Dendritic cell treated with granulocyte-macrophage colony-stimulating factor and Interleukin-4, amounts not matched to agents 40 ng/mL and 50 ng/mL, for 4 days (primary cell): Measurements from ENCODE around the gene LAMC3.
A peak's percentile ranks its signal among the peaks of the same experiment; 100 is the strongest.

Experiments
- H3K27ac Mint-ChIP-seq: one replicate; pipeline ENCODE4 v1.8.0; 2022; ENCODE audit warnings: mild to moderate bottlenecking, mixed read lengths
- H3K27me3 Mint-ChIP-seq: one replicate; pipeline ENCODE4 v1.8.0; 2022; ENCODE audit warnings: mild to moderate bottlenecking, mixed read lengths
- H3K36me3 Mint-ChIP-seq: one replicate; pipeline ENCODE4 v1.8.0; 2022; ENCODE audit warnings: low read depth, mixed read lengths
- H3K4me1 Mint-ChIP-seq: one replicate; pipeline ENCODE4 v1.8.0; 2022; ENCODE audit warnings: low read depth, mixed read lengths
- H3K4me3 Mint-ChIP-seq: one replicate; pipeline ENCODE4 v1.8.0; 2022; ENCODE audit warnings: mild to moderate bottlenecking, moderate library complexity, mixed read lengths
- H3K9me3 Mint-ChIP-seq: one replicate; pipeline ENCODE4 v1.8.0; 2022; ENCODE audit warnings: mixed read lengths
- intact Hi-C: fragments of 100-400 bp; cut with micrococcal nuclease; formaldehyde crosslinking; loops from one replicate; pipeline ENCODE4 v1.15.0; 2022

LAMC3 gene

GRCh38 chr9:131039129-131039954 is 30.4 kb downstream of the LAMC3 start:
- no peak overlapping the region for H3K27ac Mint-ChIP-seq
- H3K36me3 Mint-ChIP-seq: no peaks in the 10 kb centered on the region
- no peaks in the 10 kb centered on the region for H3K4me1 Mint-ChIP-seq
- H3K9me3 Mint-ChIP-seq: no peaks in the 10 kb centered on the region
- H3K27me3 Mint-ChIP-seq: no peaks in the 10 kb centered on the region
- intact Hi-C loops: no loop called here
- H3K4me3 Mint-ChIP-seq: no peak overlapping the region

- peaks cover 1% of the 10 kb centered on the region for H3K27me3 Mint-ChIP-seq
- no peaks in the 10 kb centered on the region for H3K36me3 Mint-ChIP-seq
- intact Hi-C loops: loop anchor here (10.0 kb wide), 1 partner anchor 148 kb away; the partner anchor contains the start of gene QRFP
- H3K4me1 Mint-ChIP-seq: peaks cover 6% of the 10 kb centered on the region
- H3K4me3 Mint-ChIP-seq: no peak overlapping the region
- H3K27ac Mint-ChIP-seq: no peak overlapping the region
- H3K9me3 Mint-ChIP-seq: no peaks in the 10 kb centered on the region
Measured at GRCh38 chr9:131042666-131043065, 33.7 kb downstream of the LAMC3 start.

DNA sequence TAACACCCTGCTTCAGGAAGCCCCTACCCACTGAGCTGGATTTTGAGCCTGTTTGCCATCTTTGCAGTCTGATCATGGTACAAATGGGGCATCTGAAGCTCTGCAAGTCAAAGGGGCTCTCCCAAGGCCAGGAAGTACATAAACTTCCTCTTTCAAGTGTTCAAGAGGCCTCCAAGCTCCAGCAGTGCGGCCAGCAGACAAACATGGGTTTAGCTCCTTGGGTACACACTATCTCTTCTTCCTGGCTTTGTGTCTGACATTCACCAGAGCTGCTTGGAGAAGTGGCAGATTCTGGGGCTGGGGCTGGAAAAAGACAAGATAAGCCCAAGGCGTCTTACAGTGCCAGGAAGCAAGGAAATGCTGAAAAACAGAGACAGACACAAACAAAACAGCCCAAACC is 34.1 kb downstream of the LAMC3 start:
- no peak overlapping the region for H3K27ac Mint-ChIP-seq
- H3K36me3 Mint-ChIP-seq: no peaks in the 10 kb centered on the region
- H3K27me3 Mint-ChIP-seq: peaks cover 1% of the 10 kb centered on the region
- H3K4me1 Mint-ChIP-seq: peaks cover 6% of the 10 kb centered on the region
- intact Hi-C loops: loop anchor here (10.0 kb wide), 1 partner anchor 148 kb away; the partner anchor contains the start of gene QRFP
- no peak overlapping the region for H3K4me3 Mint-ChIP-seq
- no peaks in the 10 kb centered on the region for H3K9me3 Mint-ChIP-seq

- no peak overlapping the region for H3K27ac Mint-ChIP-seq
- peaks cover 6% of the 10 kb centered on the region for H3K4me1 Mint-ChIP-seq
- H3K36me3 Mint-ChIP-seq: no peaks in the 10 kb centered on the region
- peaks cover 5% of the 10 kb centered on the region for H3K27me3 Mint-ChIP-seq
- H3K9me3 Mint-ChIP-seq: no peaks in the 10 kb centered on the region
- intact Hi-C loops: loop anchor here (10.0 kb wide), 1 partner anchor 149 kb away; the partner anchor contains the start of gene QRFP
- no peak overlapping the region for H3K4me3 Mint-ChIP-seq
Measured at GRCh38 chr9:131043646-131044045, 34.7 kb downstream of the LAMC3 start.

DNA sequence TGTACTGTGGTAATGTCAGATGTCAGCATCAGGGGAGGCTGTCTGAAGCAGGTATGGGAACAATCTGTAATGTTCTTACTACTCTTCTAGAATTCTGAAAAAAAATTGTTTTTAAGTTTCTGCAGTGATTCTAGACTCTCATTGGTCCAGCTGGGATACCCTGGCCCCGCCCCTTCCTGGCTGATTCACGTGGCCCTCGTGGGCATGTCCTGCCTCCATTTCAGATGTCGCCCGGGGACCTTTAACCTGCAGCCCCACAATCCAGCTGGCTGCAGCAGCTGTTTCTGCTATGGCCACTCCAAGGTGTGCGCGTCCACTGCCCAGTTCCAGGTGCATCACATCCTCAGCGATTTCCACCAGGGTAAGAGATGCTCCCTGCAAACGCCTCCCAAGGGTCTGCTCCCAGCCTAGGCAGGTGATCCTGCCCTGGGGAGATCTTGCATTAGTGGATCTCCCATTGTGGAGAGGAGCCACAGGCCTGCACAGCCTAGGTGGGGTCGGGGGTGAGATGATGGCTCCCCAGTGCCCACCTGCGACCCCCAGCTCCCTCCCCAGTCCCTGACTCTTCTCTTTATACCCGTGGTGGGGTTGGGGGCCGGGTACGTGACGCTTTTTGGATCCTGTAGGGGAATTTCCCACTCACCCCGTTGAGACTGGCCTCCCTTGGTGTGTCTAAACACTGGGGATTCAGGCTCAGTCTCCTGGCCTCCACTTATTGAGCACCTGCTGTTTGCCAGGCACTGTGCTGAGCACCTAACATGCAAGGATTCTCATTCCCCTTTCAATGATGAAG is 36.5 kb downstream of the LAMC3 start:
- H3K9me3 Mint-ChIP-seq: no peaks in the 10 kb centered on the region
- H3K4me1 Mint-ChIP-seq: peaks cover 6% of the 10 kb centered on the region
- no peaks in the 10 kb centered on the region for H3K36me3 Mint-ChIP-seq
- H3K27me3 Mint-ChIP-seq: peaks cover 5% of the 10 kb centered on the region
- no peak overlapping the region for H3K4me3 Mint-ChIP-seq
- intact Hi-C loops: loop anchor here (2.0 to 10.0 kb wide), 3 partner anchors 151 to 338 kb away; partner anchors contain the start of gene QRFP
- no peak overlapping the region for H3K27ac Mint-ChIP-seq

GRCh38 chr9:131046093-131046380 is 37.1 kb downstream of the LAMC3 start:
- Mint-ChIP-seq H3K36me3 (no peaks in the 10 kb centered on the region), H3K4me3 (no peak overlapping the region), H3K27me3 (peaks cover 5% of the 10 kb centered on the region), H3K27ac (no peak overlapping the region), H3K4me1 (peaks cover 6% of the 10 kb centered on the region), H3K9me3 (no peaks in the 10 kb centered on the region)
- intact Hi-C loops: loop anchor here (2.0 to 10.0 kb wide), 3 partner anchors 151 to 339 kb away; partner anchors contain the start of gene QRFP

DNA sequence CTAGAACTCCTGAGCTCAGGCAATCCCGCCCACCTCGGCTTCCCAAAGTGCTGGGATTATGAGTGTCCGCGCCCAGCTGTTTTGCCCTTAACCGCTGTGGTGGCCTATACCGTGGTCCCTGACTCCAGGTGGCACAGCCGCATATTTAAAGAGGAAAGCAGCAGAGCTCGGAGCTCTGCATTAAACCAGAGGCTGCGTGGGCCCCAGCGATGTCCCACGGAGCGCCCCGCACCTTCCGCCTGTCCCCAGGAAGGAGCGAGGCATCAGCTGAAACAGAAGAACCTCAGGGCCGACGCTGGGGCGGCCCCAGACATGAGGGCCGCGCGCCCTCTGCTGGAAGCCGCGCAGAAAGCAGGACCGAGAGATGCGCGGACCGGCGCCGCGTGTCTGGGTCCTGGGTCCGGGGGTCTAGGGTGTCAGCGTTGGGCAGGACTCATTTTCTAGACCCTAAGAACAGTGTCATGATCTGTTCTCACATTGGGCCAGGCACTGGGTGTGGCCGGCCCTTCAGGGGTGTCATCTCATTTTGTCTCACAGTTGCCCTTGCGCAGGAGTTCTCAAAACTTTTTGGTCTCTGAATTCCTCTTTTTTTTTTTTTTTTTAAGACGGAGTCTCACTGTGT is 37.7 kb downstream of the LAMC3 start:
- no peak overlapping the region for H3K27ac Mint-ChIP-seq
- H3K36me3 Mint-ChIP-seq: no peaks in the 10 kb centered on the region
- intact Hi-C loops: loop anchor here (2.0 to 10.0 kb wide), 3 partner anchors 152 to 339 kb away; partner anchors contain the start of gene QRFP
- H3K9me3 Mint-ChIP-seq: no peaks in the 10 kb centered on the region
- H3K4me1 Mint-ChIP-seq: peaks cover 6% of the 10 kb centered on the region
- peak overlapping the region; percentile 48 for H3K4me3 Mint-ChIP-seq
- H3K27me3 Mint-ChIP-seq: peaks cover 5% of the 10 kb centered on the region

DNA sequence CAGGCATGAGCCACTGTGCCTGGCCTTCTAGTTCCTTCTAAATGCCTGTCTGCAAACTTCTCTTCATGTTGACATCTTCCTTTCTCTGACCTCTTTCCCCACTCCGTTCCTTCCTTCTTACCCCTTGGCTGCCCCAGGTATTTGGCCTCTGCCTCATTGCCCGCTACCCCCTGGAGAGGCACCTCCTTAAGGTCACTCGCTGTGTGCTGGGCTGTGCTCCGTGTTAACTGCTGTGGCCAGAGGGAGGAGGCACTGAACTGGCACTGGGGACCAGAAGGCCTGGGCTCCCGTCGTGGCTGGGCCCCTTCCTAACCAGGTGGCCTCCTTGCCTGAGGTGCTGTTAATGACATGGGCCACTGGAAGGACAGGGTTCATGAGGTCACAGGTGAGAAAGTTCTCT is 39.4 kb downstream of the LAMC3 start:
- H3K36me3 Mint-ChIP-seq: no peaks in the 10 kb centered on the region
- H3K4me3 Mint-ChIP-seq: no peak overlapping the region
- peaks cover 5% of the 10 kb centered on the region for H3K27me3 Mint-ChIP-seq
- intact Hi-C loops: loop anchor here (5.0 to 10.0 kb wide), 2 partner anchors 154 to 341 kb away; partner anchors contain the start of gene QRFP
- H3K27ac Mint-ChIP-seq: no peak overlapping the region
- peaks cover 6% of the 10 kb centered on the region for H3K4me1 Mint-ChIP-seq
- no peaks in the 10 kb centered on the region for H3K9me3 Mint-ChIP-seq

- intact Hi-C loops: loop anchor here (5.0 to 10.0 kb wide), 2 partner anchors 154 to 342 kb away; partner anchors contain the start of gene QRFP
- Mint-ChIP-seq H3K4me1 (peaks cover 6% of the 10 kb centered on the region), H3K9me3 (no peaks in the 10 kb centered on the region), H3K36me3 (no peaks in the 10 kb centered on the region), H3K27me3 (peaks cover 5% of the 10 kb centered on the region), H3K27ac (no peak overlapping the region), H3K4me3 (no peak overlapping the region)
Measured at GRCh38 chr9:131048820-131049219, 39.8 kb downstream of the LAMC3 start.

DNA sequence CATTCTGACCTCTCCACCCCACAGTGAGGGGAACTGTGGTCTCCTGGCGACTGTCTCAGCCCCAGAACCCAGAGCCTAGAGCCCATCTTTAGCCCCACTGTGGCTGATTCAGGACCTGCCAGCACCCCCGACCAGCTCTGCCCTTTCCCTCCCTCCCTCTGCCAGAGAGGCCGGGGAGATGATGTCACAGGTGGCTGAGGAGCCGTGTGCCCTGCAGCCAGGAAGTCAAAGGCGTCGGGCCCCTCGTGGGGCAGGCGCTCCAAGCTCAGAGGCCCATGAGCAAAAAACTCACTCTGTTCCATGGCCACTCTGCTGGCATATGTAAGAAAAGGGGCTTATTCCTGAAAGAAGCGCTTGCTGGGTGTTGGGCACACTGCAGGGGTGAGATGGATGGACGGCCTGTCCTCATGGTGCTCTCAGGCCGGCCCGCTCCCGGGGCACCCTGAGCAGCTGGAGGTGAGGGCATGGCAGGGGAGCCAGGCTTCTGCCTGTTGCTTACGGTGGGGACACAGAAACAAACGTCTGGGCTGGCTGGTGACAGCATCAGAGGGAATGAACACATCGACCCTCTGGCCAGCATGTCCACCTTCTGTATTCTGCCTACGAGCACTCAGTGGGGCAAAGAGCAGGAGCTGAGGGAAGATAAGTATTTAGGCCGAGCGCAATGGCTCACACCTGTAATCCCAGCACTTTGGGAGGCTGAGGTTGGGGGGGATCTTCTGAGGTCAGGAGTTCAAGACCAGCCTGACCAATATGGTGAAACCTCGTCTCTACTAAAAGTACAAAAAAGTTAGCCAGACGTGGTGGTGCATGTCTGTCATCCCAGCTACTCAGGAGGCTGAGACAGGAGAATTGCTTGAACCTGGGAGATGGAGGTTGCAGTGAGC is 41.1 kb downstream of the LAMC3 start:
- no peak overlapping the region for H3K27ac Mint-ChIP-seq
- intact Hi-C loops: loop anchor here (5.0 to 10.0 kb wide), 2 partner anchors 155 to 343 kb away; partner anchors contain the start of gene QRFP

DNA sequence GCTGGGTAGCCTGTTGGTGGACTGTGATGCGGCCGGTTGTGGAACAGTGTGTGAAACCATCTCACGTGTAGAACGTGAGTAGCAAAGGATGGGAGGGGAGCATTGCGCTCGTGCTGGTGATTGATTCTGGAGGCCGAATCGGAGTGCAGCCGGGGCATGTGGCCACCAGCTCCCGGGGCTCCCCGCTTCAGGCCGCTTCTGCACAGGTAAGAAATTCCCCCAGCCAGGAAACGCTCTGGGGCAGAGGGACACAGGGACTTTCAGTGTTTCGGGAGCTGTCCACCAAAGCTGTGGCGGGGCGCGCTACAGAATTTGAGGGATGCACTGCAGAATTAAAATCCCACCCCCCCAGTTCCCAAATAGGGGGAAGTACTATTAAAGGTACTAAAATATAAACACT is 41.9 kb downstream of the LAMC3 start:
- intact Hi-C loops: no loop called here
- Mint-ChIP-seq H3K27me3 (peaks cover 5% of the 10 kb centered on the region), H3K27ac (no peak overlapping the region), H3K9me3 (no peaks in the 10 kb centered on the region), H3K4me3 (no peak overlapping the region), H3K4me1 (peaks cover 6% of the 10 kb centered on the region), H3K36me3 (no peaks in the 10 kb centered on the region)

More for the DNA sequence above, 41.1 kb downstream of the LAMC3 start:
- Mint-ChIP-seq H3K9me3 (no peaks in the 10 kb centered on the region), H3K4me1 (peaks cover 6% of the 10 kb centered on the region), H3K27me3 (peaks cover 5% of the 10 kb centered on the region), H3K36me3 (no peaks in the 10 kb centered on the region), H3K4me3 (no peak overlapping the region)

DNA sequence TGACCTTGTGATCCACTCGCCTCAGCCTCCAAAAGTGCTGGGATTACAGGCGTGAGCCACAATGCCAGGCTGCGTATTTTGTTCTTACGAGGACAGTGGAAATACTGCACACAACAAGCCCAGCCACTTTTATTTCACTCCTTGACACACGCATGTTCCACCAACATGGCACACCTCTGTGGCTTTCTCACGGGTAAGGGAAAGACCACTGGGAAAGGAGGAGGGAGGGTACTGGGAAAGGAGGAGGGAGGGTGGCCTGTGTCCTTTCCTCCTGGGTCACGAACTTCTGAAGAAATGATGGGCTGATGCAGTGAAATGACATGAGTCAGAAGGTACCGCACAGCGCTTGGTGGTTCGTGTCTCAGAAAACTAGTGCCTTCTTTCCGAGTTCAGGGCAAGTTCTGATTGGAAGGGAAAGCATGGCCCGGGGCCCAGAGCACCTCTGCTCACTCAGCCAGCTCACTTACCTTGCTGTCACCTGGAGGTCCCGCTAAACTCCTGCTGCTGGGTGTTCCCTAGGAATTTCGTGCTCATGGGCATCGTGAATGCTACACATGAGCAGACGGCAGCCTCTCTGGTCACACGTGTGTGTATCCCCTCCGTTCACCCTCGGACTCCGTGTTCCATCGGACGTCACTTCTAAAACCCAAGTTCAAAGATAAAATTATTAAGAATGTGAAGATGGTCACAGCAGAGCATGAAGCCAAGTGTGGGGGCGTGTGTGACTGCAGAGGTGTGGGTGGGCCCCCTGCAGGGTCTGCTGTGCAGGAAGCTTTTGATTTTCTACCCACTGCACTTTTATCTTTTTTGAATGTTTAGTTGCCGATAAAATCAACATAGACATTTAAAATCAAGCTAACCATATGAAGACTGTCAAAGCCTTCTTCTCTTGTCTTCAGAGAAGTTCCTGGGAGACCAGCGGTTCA is 42.9 kb downstream of the LAMC3 start:
- intact Hi-C loops: no loop called here
- H3K4me1 Mint-ChIP-seq: peaks cover 2% of the 10 kb centered on the region

More for the DNA sequence above, 42.9 kb downstream of the LAMC3 start:
- H3K36me3 Mint-ChIP-seq: no peaks in the 10 kb centered on the region
- H3K9me3 Mint-ChIP-seq: no peaks in the 10 kb centered on the region
- no peak overlapping the region for H3K27ac Mint-ChIP-seq
- peaks cover 3% of the 10 kb centered on the region for H3K27me3 Mint-ChIP-seq
- H3K4me3 Mint-ChIP-seq: no peak overlapping the region
